Measurements from ENCODE around the gene HRH1.

Gene HRH1

GRCh38 chr3:11282250-11283138, 128.2 kb downstream of the HRH1 start:
- no peak for DNase-seq (ENCODE audit: low read depth)

- no peak for DNase-seq (ENCODE audit: low read depth)
Observed at GRCh38 chr3:11283139-11283475, 128.8 kb downstream of the HRH1 start.

GRCh38 chr3:11284011-11284410, 129.7 kb downstream of the HRH1 start:
- no peak for DNase-seq (ENCODE audit: low read depth)

GRCh38 chr3:11285471-11285870, 131.2 kb downstream of the HRH1 start:
- no peak for DNase-seq (ENCODE audit: low read depth)

- DNase-seq (ENCODE audit: low read depth), result no peak
Observed at GRCh38 chr3:11287404-11287803, 133.1 kb downstream of the HRH1 start.

GRCh38 chr3:11288021-11288491, 133.8 kb downstream of the HRH1 start:
- DNase-seq (ENCODE audit: low read depth), result no peak

GRCh38 chr3:11288786-11289637, 134.7 kb downstream of the HRH1 start:
- DNase-seq (ENCODE audit: low read depth), result no peak

GRCh38 chr3:11289864-11290263, 135.6 kb downstream of the HRH1 start:
- DNase-seq (ENCODE audit: low read depth), result no peak

GRCh38 chr3:11290743-11291680, 136.7 kb downstream of the HRH1 start:
- peak; percentile 20 for DNase-seq (ENCODE audit: low read depth)

- no peak for DNase-seq (ENCODE audit: low read depth)
Observed at GRCh38 chr3:11291808-11292207, 137.5 kb downstream of the HRH1 start.

GRCh38 chr3:11297126-11297525, 142.8 kb downstream of the HRH1 start:
- no peak for DNase-seq (ENCODE audit: low read depth)

- DNase-seq (ENCODE audit: low read depth), result no peak
Observed at GRCh38 chr3:11300970-11301369, 146.7 kb downstream of the HRH1 start.

GRCh38 chr3:11302444-11302843, 148.2 kb downstream of the HRH1 start:
- no peak for DNase-seq (ENCODE audit: low read depth)

GRCh38 chr3:11304175-11304574, 149.9 kb downstream of the HRH1 start:
- DNase-seq (ENCODE audit: low read depth), result no peak

- DNase-seq (ENCODE audit: low read depth), result no peak
Observed at GRCh38 chr3:11305509-11305908, 151.2 kb downstream of the HRH1 start.

- peak; percentile 19 for DNase-seq (ENCODE audit: low read depth)
Observed at GRCh38 chr3:11306817-11307589, 152.7 kb downstream of the HRH1 start.

- no peak for DNase-seq (ENCODE audit: low read depth)
Observed at GRCh38 chr3:11307830-11308432, 153.6 kb downstream of the HRH1 start.

GRCh38 chr3:11310258-11310657, 156.0 kb downstream of the HRH1 start:
- no peak for DNase-seq (ENCODE audit: low read depth)

- no peak for DNase-seq (ENCODE audit: low read depth)
Observed at GRCh38 chr3:11312166-11312565, 157.9 kb downstream of the HRH1 start.

All from activated gamma-delta T cell treated with anti-CD3 and anti-CD28 coated beads, Interleukin-2, amount 50 U/mL, for 16 hours (primary cell).